Activated naive CD4-positive, alpha-beta T cell (primary cell): ENCODE data around the gene NUDT3.
"Not testable (repeated sequence)": the region's sequence is repeated elsewhere in the genome, so short reads cannot be mapped to it uniquely, and the experiment has no call there.

ENCODE experiments used
- DNase-seq, 4 experiments: peaks; one replicate each; lab custom pipeline; 2025; lab: John Stamatoyannopoulos, UW

NUDT3 gene

GRCh38 chr6:34392497-34393190 is at the start of gene NUDT3:
NUDT3 (minus strand) TSS chr6:34392669; CDS start chr6:34392362, 307 bp downstream.
- DNase-seq = peak; percentile 80 to 91 (median 88)

GRCh38 chr6:34441526-34441925 is 49.1 kb upstream of the NUDT3 start:
- no peak for DNase-seq

DNA sequence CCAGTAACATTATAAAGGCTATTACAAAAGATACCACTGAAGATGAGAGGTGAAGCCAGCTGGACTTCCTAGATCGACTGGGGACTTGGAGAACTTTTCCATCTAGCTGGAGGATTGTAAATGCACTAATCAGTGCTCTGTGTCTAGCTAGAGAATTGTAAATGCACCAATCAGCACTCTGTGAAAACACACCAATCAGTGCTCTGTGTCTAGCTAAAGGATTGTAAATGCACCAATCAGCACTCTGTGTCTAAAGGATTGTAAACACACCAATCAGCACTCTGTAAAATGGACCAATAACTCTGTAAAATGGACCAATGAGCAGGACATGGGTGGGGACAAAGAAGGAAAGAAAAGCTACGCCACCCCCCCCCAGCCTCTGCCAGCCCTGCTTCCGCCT is 47.0 kb upstream of the NUDT3 start:
- no peak for DNase-seq

DNA sequence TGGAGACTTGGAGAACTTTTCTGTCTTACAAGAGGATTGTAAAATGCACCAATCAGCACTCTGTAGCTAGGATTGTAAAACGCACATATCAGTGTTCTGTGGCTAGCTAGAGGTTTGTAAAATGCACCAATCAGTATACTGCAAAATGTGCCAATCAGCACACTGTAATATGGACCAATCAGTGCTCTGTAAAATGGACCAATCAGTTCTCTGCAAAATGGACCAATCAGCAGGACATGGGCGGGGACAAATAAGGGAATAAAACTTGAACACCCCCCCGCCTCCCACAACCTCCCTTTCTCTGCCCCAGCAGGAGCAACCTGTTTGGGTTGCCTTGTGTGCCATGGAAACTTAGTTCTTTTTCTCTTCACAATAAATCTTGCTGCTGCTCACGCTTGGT is 46.2 kb upstream of the NUDT3 start:
- no peak for DNase-seq

DNA sequence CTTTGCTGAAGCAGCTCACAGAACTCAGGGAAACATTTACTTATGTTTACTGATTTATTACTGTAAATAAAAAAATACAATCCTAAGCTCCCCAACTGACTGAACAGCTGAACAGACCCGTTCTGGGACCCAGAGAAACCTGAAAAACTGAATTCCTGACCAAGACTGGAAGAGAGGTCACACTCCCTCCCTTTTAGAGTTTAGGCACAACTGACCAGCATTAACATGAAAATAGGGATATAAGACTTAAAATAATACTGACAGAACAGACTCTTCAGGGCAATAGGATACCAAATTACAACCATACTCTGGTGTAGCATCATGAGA is 45.1 kb upstream of the NUDT3 start:
- no peak for DNase-seq

DNA sequence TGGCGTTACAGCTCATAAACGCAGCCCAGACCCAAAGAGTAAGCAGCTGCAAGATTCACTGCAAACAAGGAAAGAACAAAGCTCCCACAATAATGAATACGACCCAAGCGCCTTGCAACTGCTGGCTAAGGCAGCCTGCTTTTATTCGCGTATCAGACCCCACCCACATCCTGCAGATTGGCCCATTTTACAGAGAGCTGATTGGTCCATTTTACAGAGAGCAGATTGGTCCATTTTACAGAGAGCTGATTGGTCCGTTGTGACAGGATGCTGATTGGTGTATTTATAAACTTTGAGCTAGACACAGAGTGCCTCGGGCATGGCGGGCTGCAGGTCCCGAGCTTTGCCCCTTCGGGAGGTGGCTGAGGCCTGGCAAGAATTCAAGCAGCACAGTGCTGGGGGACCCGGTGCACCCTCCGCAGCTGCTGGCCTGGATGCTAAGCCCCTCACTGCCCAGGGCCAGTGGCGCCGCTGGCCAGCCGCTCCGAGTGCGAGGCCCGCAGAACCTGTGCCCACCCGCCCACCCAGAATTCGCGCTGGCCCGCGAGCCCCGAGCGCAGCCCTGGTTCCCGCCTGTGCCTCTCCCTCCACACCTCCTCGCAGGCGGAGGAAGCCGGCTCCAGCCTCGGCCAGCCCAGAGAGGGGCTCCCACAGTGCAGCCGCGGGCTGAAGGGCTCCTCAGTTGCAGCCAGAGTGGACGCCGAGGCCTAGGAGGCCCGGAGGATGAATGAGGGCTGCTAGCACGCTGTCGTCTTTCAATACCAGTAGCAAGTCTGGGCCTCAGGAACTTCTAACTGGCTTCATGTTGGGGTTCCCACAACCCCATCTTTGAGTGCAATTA is 44.6 kb upstream of the NUDT3 start:
- no peak for DNase-seq

DNA sequence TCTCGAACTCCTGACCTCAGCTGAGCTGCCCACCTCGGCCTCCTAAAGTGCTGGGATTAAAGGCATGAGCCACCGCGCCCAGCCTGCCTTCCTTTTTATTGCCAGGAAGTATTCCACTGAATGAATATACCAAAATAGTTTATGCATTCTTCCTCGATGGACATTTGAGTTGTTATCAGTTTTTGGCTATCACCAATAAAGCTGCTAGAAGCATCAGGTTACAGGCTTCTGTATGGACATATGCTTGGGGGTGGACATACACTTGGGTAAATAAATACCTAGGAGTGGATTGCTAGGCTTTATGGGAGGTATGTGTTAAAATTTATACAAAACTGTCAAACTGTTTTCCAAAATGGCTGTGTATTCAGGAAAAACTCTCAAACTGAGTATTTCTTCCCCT is 43.4 kb upstream of the NUDT3 start:
- no peak for DNase-seq

GRCh38 chr6:34425498-34426410 is 33.3 kb upstream of the NUDT3 start, which contains the start of gene RPS10:
RPS10 (minus strand) TSS chr6:34426069; CDS start chr6:34425221, 848 bp downstream.
- DNase-seq = peak; percentile 78 to 84 (median 80)

GRCh38 chr6:34425132-34425497 is 32.6 kb upstream of the NUDT3 start:
- DNase-seq = no peak

DNA sequence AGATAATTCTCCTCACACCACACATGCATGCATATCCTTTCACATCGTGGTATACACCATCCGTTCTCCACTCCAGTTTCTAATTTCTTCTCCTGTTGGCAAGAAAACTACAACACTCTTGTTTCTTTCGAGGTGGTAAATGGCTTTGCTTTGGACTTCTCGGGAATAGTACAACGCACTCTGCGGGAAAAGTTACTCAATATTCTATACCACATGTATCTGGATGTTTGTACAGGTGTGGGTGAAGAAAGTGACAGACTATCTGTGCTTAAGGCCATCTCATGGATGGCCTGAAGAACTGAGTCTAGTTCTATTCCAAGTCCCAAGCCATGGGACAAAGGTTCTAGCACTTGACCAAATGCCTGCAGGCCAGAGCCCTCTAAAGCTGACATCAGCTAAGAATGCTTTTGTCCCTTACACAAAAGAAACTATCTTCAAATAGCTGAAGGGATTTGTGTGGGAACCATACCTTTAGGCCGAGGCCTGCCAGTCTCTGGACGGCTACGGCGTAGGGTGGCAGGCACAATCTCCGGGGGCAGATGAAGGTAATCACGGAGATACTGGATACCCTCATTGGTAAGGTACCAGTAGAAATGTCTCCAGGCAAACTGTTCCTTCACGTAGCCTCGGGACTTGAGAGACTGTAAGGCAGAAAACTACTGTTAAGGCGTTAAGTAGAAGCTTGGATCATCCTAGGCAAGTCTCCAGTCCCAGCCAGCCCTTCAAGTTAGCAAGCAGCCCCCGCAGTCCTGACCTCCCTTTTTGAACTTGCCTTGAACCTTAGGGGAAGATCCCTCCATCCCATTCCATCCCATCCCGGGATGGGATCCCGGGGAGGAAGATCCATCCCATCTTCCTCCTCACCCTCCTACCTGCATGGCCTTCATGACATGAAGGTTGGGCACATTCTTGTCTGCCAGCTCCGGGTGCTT is 32.0 kb upstream of the NUDT3 start:
- no peak for DNase-seq

- no peak for DNase-seq
Observed at GRCh38 chr6:34423254-34423653, 30.8 kb upstream of the NUDT3 start.

DNA sequence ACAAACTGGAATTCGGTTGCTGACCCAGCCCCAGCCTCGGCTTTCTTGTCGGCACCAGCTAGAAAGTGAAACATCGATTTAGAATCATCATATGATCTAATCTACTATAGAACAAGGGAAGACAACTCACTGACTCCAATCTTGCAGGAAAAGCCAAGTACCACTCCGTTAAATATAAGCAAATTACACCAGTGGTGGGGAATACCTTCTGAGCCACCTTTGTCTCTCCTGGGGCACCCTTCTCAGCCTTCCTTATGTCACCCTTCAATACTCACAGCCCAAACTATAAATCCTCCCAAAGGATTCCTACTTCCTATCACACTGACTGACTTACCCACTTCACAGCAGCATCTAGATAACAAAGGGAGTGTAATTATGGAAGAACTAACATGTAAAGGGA is 25.9 kb upstream of the NUDT3 start:
- DNase-seq = no peak

DNA sequence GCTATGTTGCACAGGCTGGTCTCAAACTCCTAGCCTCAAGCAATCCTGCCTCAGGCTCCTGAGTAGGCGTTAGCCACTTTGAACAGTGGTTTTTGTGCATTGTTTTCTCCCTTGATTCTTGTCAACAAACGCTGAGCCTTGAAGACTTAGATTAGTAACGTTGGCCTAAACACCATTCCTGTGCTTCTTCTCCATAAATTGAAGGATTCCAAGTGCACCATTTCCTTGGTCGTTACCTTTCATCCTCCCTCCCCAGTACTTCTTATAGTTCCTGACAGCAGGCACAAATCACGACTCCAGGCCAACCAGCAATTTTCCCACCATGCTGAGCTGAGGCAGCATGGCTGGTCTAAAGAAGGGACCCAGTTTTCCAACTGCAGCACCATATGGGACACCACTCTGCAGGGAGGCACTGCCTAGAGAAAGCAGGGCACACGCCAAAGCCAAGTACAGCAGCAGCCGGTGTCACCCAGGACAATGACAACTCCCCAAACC is 24.5 kb upstream of the NUDT3 start:
- DNase-seq = no peak

- DNase-seq = no peak
Observed at GRCh38 chr6:34414999-34415858, 22.8 kb upstream of the NUDT3 start.

- DNase-seq = no peak
Observed at GRCh38 chr6:34412643-34413214, 20.3 kb upstream of the NUDT3 start.

- no peak for DNase-seq
Observed at GRCh38 chr6:34412016-34412415, 19.5 kb upstream of the NUDT3 start.

- DNase-seq = not testable (repeated sequence)
Observed at GRCh38 chr6:34407915-34408314, 15.4 kb upstream of the NUDT3 start.

- no peak for DNase-seq
Observed at GRCh38 chr6:34396518-34396917, 4.0 kb upstream of the NUDT3 start.

- no peak for DNase-seq
Observed at GRCh38 chr6:34393966-34394305, 1.5 kb upstream of the NUDT3 start.
